Activated CD8-positive, alpha-beta memory T cell treated with anti-CD3 and anti-CD28 coated beads for 36 hours (primary cell): ENCODE measurements around the gene MX1. TPM values are rescaled to one million over a fixed set of nuclear protein-coding genes. Genes with fewer than 3 reads are reported as not detected.
"Not testable (repeated sequence)": the region's sequence is repeated elsewhere in the genome, so short reads cannot be mapped to it uniquely, and the experiment has no call there.

Source experiments
- CTCF ChIA-PET: fragments of 350-600 bp; sonication (Branson Sonifier 250); formaldehyde crosslinking; loops from one replicate; lab custom pipeline; 2021; ENCODE audit warnings: antibody characterized with exemption; lab: Charles Lee
- POLR2A ChIA-PET: fragments of 350-600 bp; sonication (Branson Sonifier 250); formaldehyde crosslinking; loops from one replicate; lab custom pipeline; 2021; ENCODE audit warnings: antibody characterized with exemption; lab: Charles Lee
- total RNA-seq, 2 experiments: library from RNA; stranded (reverse); gene quantifications; one replicate each; pipeline ENCODE4 v1.2.3, GENCODE V29; 2021

Gene MX1
- total RNA-seq, 2 experiments from 2014 or later = 5.1 to 5.3 TPM

- POLR2A ChIA-PET = no interaction called here
- CTCF ChIA-PET = no interaction called here
These were observed 19.7 kb upstream of the MX1 start for GRCh38 chr21:41406340-41406739.

- POLR2A ChIA-PET = no interaction called here
- CTCF ChIA-PET = no interaction called here
These were observed 18.2 kb upstream of the MX1 start for GRCh38 chr21:41407541-41408460.

GRCh38 chr21:41410361-41410760, 15.7 kb upstream of the MX1 start:
- CTCF ChIA-PET = no interaction called here
- POLR2A ChIA-PET = no interaction called here

- CTCF ChIA-PET = no interaction called here
- POLR2A ChIA-PET = no interaction called here
These were observed 15.1 kb upstream of the MX1 start for GRCh38 chr21:41410767-41411448.

GRCh38 chr21:41411449-41412089, 14.5 kb upstream of the MX1 start:
- ChIA-PET CTCF (no interaction called here), POLR2A (no interaction called here)

GRCh38 chr21:41417505-41417904, 8.5 kb upstream of the MX1 start:
- POLR2A ChIA-PET = not testable (repeated sequence)
- CTCF ChIA-PET = interaction anchor here (1.2 kb wide), 1 partner anchor 134 kb away, joined by 4 read pairs; no protein-coding TSS in a partner anchor

GRCh38 chr21:41418393-41418792, 7.6 kb upstream of the MX1 start:
- CTCF ChIA-PET = interaction anchor here (0.5 to 1.2 kb wide), 2 partner anchors 135 to 358 kb away, joined by 3 to 4 read pairs; no protein-coding TSS in a partner anchor

GRCh38 chr21:41418956-41419680, 6.9 kb upstream of the MX1 start:
- CTCF ChIA-PET = interaction anchor here (0.5 to 0.7 kb wide), 2 partner anchors 222 to 357 kb away, joined by 3 to 4 read pairs; no protein-coding TSS in a partner anchor

More at GRCh38 chr21:41418393-41418792, 7.6 kb upstream of the MX1 start:
- POLR2A ChIA-PET = no interaction called here

GRCh38 chr21:41419921-41420862, 5.8 kb upstream of the MX1 start:
- CTCF ChIA-PET = no interaction called here
- POLR2A ChIA-PET = interaction anchor here (0.6 kb wide), 1 partner anchor 57 kb away, joined by 5 read pairs; no protein-coding TSS in a partner anchor

More at GRCh38 chr21:41418956-41419680, 6.9 kb upstream of the MX1 start:
- POLR2A ChIA-PET = interaction anchor here (0.6 to 0.7 kb wide), 2 partner anchors 56 to 126 kb away, joined by 5 read pairs; no protein-coding TSS in a partner anchor

- CTCF ChIA-PET, POLR2A ChIA-PET: not testable (repeated sequence)
These were observed 5.0 kb upstream of the MX1 start for GRCh38 chr21:41420998-41421397.

GRCh38 chr21:41422546-41423304, 3.3 kb upstream of the MX1 start:
- CTCF ChIA-PET = no interaction called here
- POLR2A ChIA-PET = no interaction called here

GRCh38 chr21:41423305-41423636, 2.8 kb upstream of the MX1 start:
- CTCF ChIA-PET = not testable (repeated sequence)

GRCh38 chr21:41425588-41425953, 468 bp upstream of the MX1 start:
- POLR2A ChIA-PET = interaction anchor here (0.8 kb wide), 1 partner anchor 56 kb away, joined by 3 read pairs; no protein-coding TSS in a partner anchor
- CTCF ChIA-PET = no interaction called here

More at GRCh38 chr21:41423305-41423636, 2.8 kb upstream of the MX1 start:
- POLR2A ChIA-PET = not testable (repeated sequence)

GRCh38 chr21:41426676-41427404, 801 bp downstream of the MX1 start:
- ChIA-PET POLR2A (no interaction called here), CTCF (no interaction called here)

GRCh38 chr21:41427556-41427955, 1.5 kb downstream of the MX1 start:
- ChIA-PET POLR2A (no interaction called here), CTCF (no interaction called here)

- ChIA-PET CTCF (no interaction called here), POLR2A (no interaction called here)
These were observed 2.3 kb downstream of the MX1 start for GRCh38 chr21:41428311-41428710.

GRCh38 chr21:41428847-41429246, 2.8 kb downstream of the MX1 start:
- POLR2A ChIA-PET = no interaction called here
- CTCF ChIA-PET = no interaction called here
